GM21723 (cell line): ENCODE results near the gene PRPSAP2.

Source experiments
- ATAC-seq: cut with Tn5 transposase; IDR thresholded peaks from one replicate; pipeline ENCODE4 v1.9.1; 2021; ENCODE audit warnings: mild to moderate bottlenecking, moderate library complexity; ENCODE audit not compliant: unreplicated experiment

PRPSAP2 gene

GRCh38 chr17:18960803-18961511, 103.0 kb downstream of the PRPSAP2 start:
- ATAC-seq: peak; percentile 74

- no peak for ATAC-seq
Measured at GRCh38 chr17:18961634-18962493, 103.9 kb downstream of the PRPSAP2 start.

- no peak for ATAC-seq
Measured at GRCh38 chr17:18962494-18962815, 104.5 kb downstream of the PRPSAP2 start.

GRCh38 chr17:18963126-18964017, 105.4 kb downstream of the PRPSAP2 start:
- ATAC-seq: no peak

GRCh38 chr17:18964018-18964351, 106.1 kb downstream of the PRPSAP2 start:
- no peak for ATAC-seq

- no peak for ATAC-seq
Measured at GRCh38 chr17:18964550-18964949, 106.6 kb downstream of the PRPSAP2 start.

- ATAC-seq: no peak
Measured at GRCh38 chr17:18965530-18966236, 107.8 kb downstream of the PRPSAP2 start.

- no peak for ATAC-seq
Measured at GRCh38 chr17:18966831-18967624, 109.1 kb downstream of the PRPSAP2 start.

- no peak for ATAC-seq
Measured at GRCh38 chr17:18967916-18968315, 110.0 kb downstream of the PRPSAP2 start.

GRCh38 chr17:18968345-18968744, 110.4 kb downstream of the PRPSAP2 start:
- no peak for ATAC-seq

- ATAC-seq: no peak
Measured at GRCh38 chr17:18968945-18969887, 111.3 kb downstream of the PRPSAP2 start.

- ATAC-seq: no peak
Measured at GRCh38 chr17:18970582-18971480, 112.9 kb downstream of the PRPSAP2 start.

- no peak for ATAC-seq
Measured at GRCh38 chr17:18971801-18972200, 113.9 kb downstream of the PRPSAP2 start.

- ATAC-seq: no peak
Measured at GRCh38 chr17:18974407-18975149, 116.6 kb downstream of the PRPSAP2 start.

GRCh38 chr17:18975597-18975996, 117.7 kb downstream of the PRPSAP2 start:
- no peak for ATAC-seq

GRCh38 chr17:18976201-18976600, 118.3 kb downstream of the PRPSAP2 start:
- no peak for ATAC-seq

- ATAC-seq: no peak
Measured at GRCh38 chr17:18977021-18977420, 119.1 kb downstream of the PRPSAP2 start.
